Measurements from ENCODE around the gene HMX1. TPM values are rescaled to one million over a fixed set of nuclear protein-coding genes. Genes with fewer than 3 reads are reported as not detected.

Gene HMX1
- total RNA-seq, 2 donors from 2014 or later = not detected

DNA sequence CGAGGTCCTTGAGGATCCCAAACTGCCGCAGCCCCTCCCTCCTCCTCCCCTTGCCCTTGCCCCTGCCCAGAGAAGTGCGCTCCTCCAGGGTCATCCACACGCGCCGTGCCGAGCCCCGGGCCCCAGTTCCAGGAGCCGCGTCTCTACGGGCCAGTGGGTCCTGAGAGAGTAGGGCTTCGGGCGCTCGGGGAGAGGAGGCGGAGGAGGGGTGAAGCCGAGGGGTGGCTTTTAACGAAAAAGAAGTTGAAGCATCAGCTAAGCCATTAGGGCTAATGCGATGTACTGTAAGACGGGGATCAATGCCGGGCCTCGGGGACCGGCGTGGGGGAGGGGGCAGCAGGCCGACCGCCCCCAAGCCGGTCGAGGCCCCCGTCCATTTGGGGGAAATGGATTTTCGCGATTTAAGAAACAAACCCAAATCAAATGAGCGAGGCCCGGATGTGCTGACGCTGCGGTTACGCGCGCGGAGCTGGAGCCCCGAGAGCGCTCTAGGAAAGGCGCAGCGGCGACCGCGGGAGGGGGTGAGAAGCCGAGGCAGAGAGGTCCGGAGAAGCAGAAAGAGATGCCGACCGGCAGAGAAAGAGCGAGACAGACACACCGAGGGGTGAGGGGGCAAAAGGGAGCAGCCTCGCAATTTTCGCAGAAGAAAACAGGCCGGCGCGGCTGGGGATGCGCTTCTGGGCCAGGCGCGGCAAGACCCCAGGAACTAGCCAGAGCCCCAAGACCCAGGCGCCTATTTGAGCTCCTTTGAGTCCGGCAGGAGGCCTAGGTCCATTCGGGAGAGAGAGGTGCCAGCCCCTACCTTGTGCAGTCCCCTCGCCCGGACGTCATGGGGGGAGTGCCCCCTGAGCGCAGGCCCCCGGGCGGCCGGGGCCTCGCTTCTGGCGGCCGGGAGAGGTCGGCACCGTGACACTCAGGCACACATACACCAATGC is 13.6 kb downstream of the HMX1 start:
- Mint-ChIP-seq H3K36me3 (peaks cover 0 to 16% of the 10 kb centered on the region in 2 donors), H3K27ac (no peak overlapping the region), H3K9me3 (no peaks in the 10 kb centered on the region)
- ATAC-seq = no peak
- DNase-seq (ENCODE audit: low spot score in 2 of 2) = no peak

GRCh38 chr4:8856835-8857621 is 14.6 kb downstream of the HMX1 start:
- no peaks in the 10 kb centered on the region for H3K9me3 Mint-ChIP-seq
- H3K36me3 Mint-ChIP-seq = peaks cover 0 to 17% of the 10 kb centered on the region in 2 donors
- H3K27ac Mint-ChIP-seq = no peak overlapping the region
- no peak for ATAC-seq
- no peak for DNase-seq (ENCODE audit: low spot score in 2 of 2)

GRCh38 chr4:8855818-8856245 is 15.8 kb downstream of the HMX1 start:
- Mint-ChIP-seq H3K9me3 (no peaks in the 10 kb centered on the region), H3K36me3 (peaks cover 0 to 17% of the 10 kb centered on the region in 2 donors), H3K27ac (no peak overlapping the region)
- no peak for ATAC-seq
- no peak for DNase-seq (ENCODE audit: low spot score in 2 of 2)

DNA sequence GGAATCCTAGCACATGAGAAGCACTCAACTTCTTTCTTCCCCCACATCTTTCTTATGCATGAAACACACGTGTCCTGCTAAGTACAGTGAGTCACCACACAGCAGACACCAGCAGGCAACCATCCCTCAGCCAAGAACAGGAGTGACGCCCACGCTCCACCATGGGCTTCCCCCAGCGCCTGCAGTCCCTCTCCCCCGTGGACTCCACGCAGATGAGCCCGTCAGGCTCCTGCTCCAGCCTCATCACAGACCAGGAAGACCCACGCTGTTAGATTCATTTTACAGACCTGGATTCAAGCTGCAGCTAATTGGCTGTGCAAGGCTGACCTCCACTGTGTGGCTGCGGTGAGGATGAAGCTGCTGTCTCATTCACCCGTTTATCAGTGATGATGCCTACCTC is 16.7 kb downstream of the HMX1 start:
- ATAC-seq = no peak
- Mint-ChIP-seq H3K36me3 (peaks cover 0 to 17% of the 10 kb centered on the region in 2 donors), H3K9me3 (no peaks in the 10 kb centered on the region), H3K27ac (no peak overlapping the region)
- no peak for DNase-seq (ENCODE audit: low spot score in 2 of 2)

GRCh38 chr4:8854016-8854415 is 17.6 kb downstream of the HMX1 start:
- ATAC-seq (no peak), DNase-seq (ENCODE audit: low spot score in 2 of 2) (no peak)
- Mint-ChIP-seq H3K36me3 (peaks cover 0 to 17% of the 10 kb centered on the region in 2 donors), H3K9me3 (no peaks in the 10 kb centered on the region), H3K27ac (no peak overlapping the region)

- Mint-ChIP-seq H3K27ac (no peak overlapping the region), H3K36me3 (peaks cover 0 to 17% of the 10 kb centered on the region in 2 donors), H3K9me3 (no peaks in the 10 kb centered on the region)
- DNase-seq (ENCODE audit: low spot score in 2 of 2) (no peak), ATAC-seq (no peak)
These were observed 18.4 kb downstream of the HMX1 start for GRCh38 chr4:8853249-8853648.

GRCh38 chr4:8852118-8852704 is 19.4 kb downstream of the HMX1 start:
- Mint-ChIP-seq H3K36me3 (peaks cover 0 to 17% of the 10 kb centered on the region in 2 donors), H3K9me3 (no peaks in the 10 kb centered on the region), H3K27ac (no peak overlapping the region)
- DNase-seq (ENCODE audit: low spot score in 2 of 2) (no peak), ATAC-seq (no peak)

DNA sequence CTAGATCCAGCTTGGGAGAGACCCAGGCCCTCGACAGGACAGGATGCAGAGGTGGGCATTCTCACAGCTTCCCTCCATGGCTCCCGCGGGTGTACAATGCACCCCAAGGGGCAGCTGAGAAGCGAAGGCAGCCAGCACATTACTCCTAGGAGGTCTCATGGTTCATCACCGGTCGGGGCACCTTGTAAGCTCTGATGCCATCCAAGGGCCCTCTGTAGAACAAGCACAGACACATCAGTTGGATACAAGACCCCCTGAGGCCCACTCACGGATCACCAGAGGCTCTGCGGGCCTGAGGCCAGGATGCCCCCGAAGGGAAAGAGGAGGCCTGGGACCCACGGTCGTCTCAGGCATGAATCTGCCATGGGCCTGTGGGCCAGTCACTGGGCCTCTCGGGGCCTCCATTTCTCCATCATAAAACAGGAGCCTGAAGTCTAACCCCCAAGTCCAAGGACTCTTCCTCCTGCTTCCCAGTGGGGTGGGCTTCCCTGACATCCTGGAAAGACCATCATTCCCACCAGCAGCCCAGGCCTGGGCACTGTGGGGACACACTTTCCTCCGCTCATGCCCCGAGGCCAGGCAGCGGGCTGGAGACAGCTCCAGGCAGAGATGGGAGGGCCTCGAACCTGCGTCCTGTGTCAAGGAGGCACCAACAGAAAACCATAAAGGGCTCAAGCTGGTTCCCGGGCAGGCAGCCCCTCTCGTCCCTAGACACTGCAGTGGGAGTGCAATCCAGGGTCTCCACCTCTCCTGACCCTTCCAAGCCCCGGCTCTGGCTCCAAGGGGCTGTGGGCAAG is 20.1 kb downstream of the HMX1 start:
- no peak for ATAC-seq
- Mint-ChIP-seq H3K36me3 (peaks cover 0 to 17% of the 10 kb centered on the region in 2 donors), H3K27ac (no peak overlapping the region), H3K9me3 (no peaks in the 10 kb centered on the region)
- no peak for DNase-seq (ENCODE audit: low spot score in 2 of 2)

- DNase-seq (ENCODE audit: low spot score in 2 of 2) (no peak), ATAC-seq (no peak)
- Mint-ChIP-seq H3K9me3 (no peaks in the 10 kb centered on the region), H3K27ac (peak overlapping the region in 1 of 2 donors; percentile 24), H3K36me3 (peaks cover 0 to 14% of the 10 kb centered on the region in 2 donors)
These were observed 20.8 kb downstream of the HMX1 start for GRCh38 chr4:8850830-8851188.

DNA sequence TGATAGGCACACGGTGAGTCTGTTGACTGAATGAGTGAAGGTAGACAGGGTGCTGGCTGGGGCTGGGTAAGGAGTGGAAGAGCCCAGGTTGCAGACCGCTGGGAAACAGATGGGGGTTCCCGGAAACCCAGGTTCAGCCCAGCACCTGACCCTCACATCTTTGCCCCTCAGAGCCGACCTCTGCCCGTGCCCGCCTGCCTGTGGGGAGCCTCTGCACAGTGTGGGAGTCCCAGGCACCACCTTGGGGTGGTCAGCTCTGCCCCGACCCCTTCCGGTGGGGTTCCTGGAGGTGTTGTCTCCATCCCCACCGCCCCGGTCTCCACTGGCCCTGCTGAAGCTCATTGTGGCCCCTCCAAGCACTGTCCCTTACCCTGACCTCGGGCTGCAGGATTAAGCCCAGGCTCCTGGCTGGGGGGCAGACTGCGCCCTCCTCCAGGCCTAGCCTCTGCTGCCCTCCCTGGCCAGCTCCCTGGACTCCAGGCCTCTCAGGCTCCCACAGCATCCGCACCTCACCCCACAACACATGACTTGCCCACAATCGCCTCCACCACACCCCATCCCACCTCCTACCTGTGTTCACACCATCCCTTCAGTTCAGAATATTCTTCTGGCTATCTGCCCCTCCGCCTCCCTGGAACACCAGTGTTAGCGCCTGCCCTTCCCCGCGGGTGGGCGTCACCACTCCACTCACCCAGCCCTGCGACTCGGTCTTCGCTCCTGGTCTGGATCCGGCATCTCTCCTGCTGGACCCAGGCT is 21.4 kb downstream of the HMX1 start:
- Mint-ChIP-seq H3K9me3 (no peaks in the 10 kb centered on the region), H3K36me3 (peaks cover 0 to 12% of the 10 kb centered on the region in 2 donors), H3K27ac (peak overlapping the region in 1 of 2 donors; percentile 24)
- DNase-seq (ENCODE audit: low spot score in 2 of 2) (no peak), ATAC-seq (no peak)

GRCh38 chr4:8849266-8850073 is 22.2 kb downstream of the HMX1 start:
- H3K36me3 Mint-ChIP-seq = peaks cover 0 to 5% of the 10 kb centered on the region in 2 donors

DNA sequence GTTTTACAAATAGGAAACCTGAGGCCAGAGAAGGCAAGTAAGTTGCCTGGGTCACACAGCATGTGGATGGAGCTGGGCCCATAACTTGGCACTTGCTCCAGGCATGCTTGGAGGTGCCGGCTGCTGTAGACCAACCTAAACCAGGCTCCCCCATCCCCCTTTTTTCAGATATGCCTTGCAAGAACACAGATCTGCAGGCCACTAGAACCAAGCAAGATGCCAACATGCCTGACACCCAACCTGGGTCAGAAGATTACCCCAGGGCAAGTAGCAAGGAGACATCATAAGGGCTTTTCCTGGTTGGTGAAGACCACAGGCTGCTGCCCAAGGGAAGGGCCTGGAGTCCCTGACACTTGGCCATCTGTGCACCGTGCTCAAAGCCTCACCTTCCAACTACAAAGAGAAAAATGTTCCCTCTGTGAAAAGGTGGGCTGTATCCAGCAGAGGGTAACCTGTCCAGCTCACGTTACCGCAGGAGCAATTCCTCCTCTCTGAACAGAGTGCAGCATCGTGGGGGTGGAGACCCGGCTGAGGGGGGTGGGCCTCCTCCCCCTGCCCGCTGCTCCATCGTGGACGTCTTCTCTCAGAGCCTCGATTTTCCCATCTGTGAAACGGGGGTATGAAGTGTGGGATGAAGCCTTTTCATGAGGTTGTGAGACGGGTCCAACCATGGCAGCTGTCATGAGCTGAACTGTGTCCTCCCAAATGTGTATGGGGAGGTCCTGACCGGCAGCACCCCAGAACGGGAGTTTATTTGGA is 23.0 kb downstream of the HMX1 start:
- Mint-ChIP-seq H3K9me3 (no peaks in the 10 kb centered on the region), H3K27ac (no peak overlapping the region), H3K36me3 (peaks cover 0 to 5% of the 10 kb centered on the region in 2 donors)
- DNase-seq (ENCODE audit: low spot score in 2 of 2) = peak in 1 of 2 donors; percentile 7
- ATAC-seq = no peak

More at GRCh38 chr4:8849266-8850073, 22.2 kb downstream of the HMX1 start:
- Mint-ChIP-seq H3K27ac (no peak overlapping the region), H3K9me3 (no peaks in the 10 kb centered on the region)
- ATAC-seq (no peak), DNase-seq (ENCODE audit: low spot score in 2 of 2) (no peak)

DNA sequence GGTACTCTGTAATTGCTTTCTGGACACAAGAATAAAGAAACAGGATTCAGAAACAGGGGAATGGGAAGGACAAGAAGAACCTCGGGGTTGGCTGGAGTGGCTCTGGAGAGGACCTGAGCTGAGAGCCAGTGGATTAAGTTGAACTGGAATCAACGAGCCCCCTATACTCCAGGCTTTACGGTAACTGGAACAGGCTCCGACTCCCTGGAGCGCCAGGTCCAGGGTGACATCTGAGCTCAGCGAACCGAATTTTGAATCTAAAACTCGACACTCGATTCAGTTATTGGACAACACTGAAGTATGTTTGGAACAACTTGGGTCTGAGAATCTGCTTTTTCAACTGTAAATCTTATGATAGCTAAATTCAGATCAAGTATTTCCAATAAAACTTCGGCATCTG is 23.9 kb downstream of the HMX1 start:
- Mint-ChIP-seq H3K27ac (no peak overlapping the region), H3K9me3 (peaks cover 0 to 6% of the 10 kb centered on the region in 2 donors), H3K36me3 (no peaks in the 10 kb centered on the region)
- no peak for DNase-seq (ENCODE audit: low spot score in 2 of 2)
- no peak for ATAC-seq

- Mint-ChIP-seq H3K9me3 (peaks cover 0 to 6% of the 10 kb centered on the region in 2 donors), H3K27ac (no peak overlapping the region), H3K36me3 (no peaks in the 10 kb centered on the region)
- ATAC-seq (no peak), DNase-seq (ENCODE audit: low spot score in 2 of 2) (no peak)
These were observed 24.3 kb downstream of the HMX1 start for GRCh38 chr4:8847331-8847730.

All from activated naive CD4-positive, alpha-beta T cell treated with anti-CD3 and anti-CD28 coated beads, Interleukin-2, amount 50 U/mL, for 72 hours (primary cell).